K562 treated with DMSO at 1 percent for 48 hours (cell line): Measurements from ENCODE around the gene CYFIP1. TPM values are rescaled to one million over a fixed set of nuclear protein-coding genes. Genes with fewer than 3 reads are reported as not detected.

Experiments used
- total RNA-seq: library from RNA; unstranded; fragments of 300-600 nt; gene quantifications from 2 replicates; pipeline ENCODE4 v1.2.3, GENCODE V29; 2022; ENCODE audit warnings: low replicate concordance; ENCODE audit errors: extremely low read depth

CYFIP1 gene
- 1,958 TPM in 1 of 2 replicates, not detected in the other for total RNA-seq

DNA sequence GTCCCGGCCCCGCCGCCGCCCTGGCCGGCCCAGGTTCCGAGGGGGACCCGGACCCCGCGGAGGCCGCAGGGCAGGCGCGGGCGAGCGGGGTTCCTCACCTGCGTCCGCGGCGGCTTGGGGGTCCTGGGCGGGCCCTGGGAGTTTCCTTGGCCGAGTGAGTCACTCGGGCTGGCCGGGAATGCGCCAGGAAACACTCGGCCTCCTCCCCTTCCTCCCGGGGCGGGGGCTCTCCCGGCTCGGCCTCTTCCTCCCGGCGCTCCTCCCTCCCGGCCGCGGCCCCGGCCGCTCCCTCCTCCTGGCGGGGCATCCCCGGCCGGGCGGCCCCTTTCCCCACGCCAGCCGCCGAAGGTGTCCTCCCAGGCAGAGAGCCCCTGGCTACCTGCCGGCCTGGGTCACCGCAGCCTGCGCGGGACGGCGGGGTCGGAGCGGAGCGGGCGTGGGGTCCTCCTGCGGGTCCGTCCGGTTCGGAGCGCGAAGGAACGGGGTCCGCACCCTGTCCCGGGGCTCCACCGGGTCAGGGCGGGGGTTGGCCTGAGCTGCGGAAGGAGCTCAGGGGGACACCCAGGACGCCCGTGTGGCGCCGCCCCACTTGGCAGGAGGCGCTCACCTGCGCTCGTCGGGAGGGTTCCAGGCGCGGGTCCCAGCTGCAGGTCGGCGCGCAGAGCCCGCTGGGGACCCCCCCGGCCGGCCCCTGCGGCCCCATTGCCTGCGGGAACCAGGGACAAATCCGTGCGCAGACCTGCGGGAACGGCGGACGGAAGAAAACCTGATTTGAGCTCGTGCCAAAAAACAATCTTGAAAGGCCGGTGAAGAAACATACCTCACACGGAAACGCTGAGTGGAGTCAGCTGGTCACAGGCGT lies at the start of gene CYFIP1:
Gene CYFIP1, minus strand, starts transcription at position 180 of the 862 bp plus-strand sequence. CDS start 33,083 bp downstream, outside the sequence.

GRCh38 chr15:22838292-22839042 lies 141.7 kb downstream of the CYFIP1 start, which contains the start of gene NIPA2:
TSS of gene NIPA2 (plus strand) at chr15:22838666. CDS start at chr15:22851732, 13,066 bp downstream.

Other genes with a start within 250 kb of the CYFIP1 start
- not detected in 2 replicates for gene NIPA1, start 193.7 kb downstream of the CYFIP1 start, total RNA-seq
- gene NIPA2, start 141.7 kb downstream of the CYFIP1 start, total RNA-seq = not detected in 2 replicates
- gene TUBGCP5, start 59.2 kb upstream of the CYFIP1 start, total RNA-seq = not detected in 2 replicates
- gene GOLGA6L1, start 156.5 kb upstream of the CYFIP1 start, total RNA-seq = not detected in 2 replicates